Activated CD4-positive, alpha-beta memory T cell treated with anti-CD3 and anti-CD28 coated beads, Interleukin-2, amount 10 ng/mL, durations not matched to agents 7 days and 5 days (primary cell): ENCODE data around the gene KRT86. TPM values are rescaled to one million over a fixed set of nuclear protein-coding genes. Genes with fewer than 3 reads are reported as not detected.
"Not testable (repeated sequence)": the region's sequence is repeated elsewhere in the genome, so short reads cannot be mapped to it uniquely, and the experiment has no call there.

ENCODE experiments used
- CTCF ChIA-PET: fragments of 350-600 bp; sonication (Branson Sonifier 250); formaldehyde crosslinking; loops from one replicate; lab custom pipeline; 2021; ENCODE audit warnings: antibody characterized with exemption, inconsistent platforms; lab: Charles Lee
- POLR2A ChIA-PET: fragments of 350-600 bp; sonication (Branson Sonifier 250); formaldehyde crosslinking; loops from one replicate; lab custom pipeline; 2021; ENCODE audit warnings: antibody characterized with exemption; lab: Charles Lee
- DNase-seq: peaks from one replicate; pipeline ENCODE4 v3.0.0-alpha.2; 2020
- H3K27ac Mint-ChIP-seq: one replicate; pipeline ENCODE4 v1.8.0; 2021; ENCODE audit warnings: mild to moderate bottlenecking, mixed read lengths
- H3K27me3 Mint-ChIP-seq: one replicate; pipeline ENCODE4 v1.8.0; 2021; ENCODE audit warnings: mixed read lengths
- H3K36me3 Mint-ChIP-seq: one replicate; pipeline ENCODE4 v1.8.0; 2021; ENCODE audit warnings: low read depth, mixed read lengths
- H3K4me1 Mint-ChIP-seq: one replicate; pipeline ENCODE4 v1.8.0; 2021; ENCODE audit warnings: mixed read lengths
- H3K4me3 Mint-ChIP-seq: one replicate; pipeline ENCODE4 v1.8.0; 2021; ENCODE audit warnings: mild to moderate bottlenecking, mixed read lengths
- H3K9me3 Mint-ChIP-seq: one replicate; pipeline ENCODE4 v1.8.0; 2021; ENCODE audit warnings: mixed read lengths
- total RNA-seq, 2 experiments: library from RNA; stranded (reverse); gene quantifications; one replicate each; pipeline ENCODE4 v1.2.3, GENCODE V29; 2021

Gene KRT86
- total RNA-seq, 2 experiments from 2014 or later: 0.23 to 0.30 TPM

GRCh38 chr12:52249511-52250047 is 24.9 kb upstream of the KRT86 start:
- POLR2A ChIA-PET: no interaction called here
- Mint-ChIP-seq H3K27me3 (peaks cover 5% of the 10 kb centered on the region), H3K4me1 (peaks cover 75% of the 10 kb centered on the region), H3K4me3 (no peak overlapping the region), H3K9me3 (peaks cover 2% of the 10 kb centered on the region), H3K36me3 (peaks cover 17% of the 10 kb centered on the region), H3K27ac (peak overlapping the region; percentile 10)
- CTCF ChIA-PET: no interaction called here
- DNase-seq: no peak

GRCh38 chr12:52250048-52250990 is 24.1 kb upstream of the KRT86 start:
- POLR2A ChIA-PET: interaction anchor here (2.9 kb wide), 1 partner anchor 13 kb away, joined by 16 read pairs; no protein-coding TSS in a partner anchor
- peaks cover 69% of the 10 kb centered on the region for H3K4me1 Mint-ChIP-seq

GRCh38 chr12:52251367-52252051 is 22.9 kb upstream of the KRT86 start:
- Mint-ChIP-seq H3K27me3 (peaks cover 23% of the 10 kb centered on the region), H3K27ac (peak overlapping the region; percentile 98), H3K36me3 (peaks cover 17% of the 10 kb centered on the region), H3K9me3 (peaks cover 2% of the 10 kb centered on the region), H3K4me1 (peaks cover 57% of the 10 kb centered on the region), H3K4me3 (no peak overlapping the region)
- POLR2A ChIA-PET: interaction anchor here (0.6 to 2.9 kb wide), 6 partner anchors 14 to 1706 kb away, joined by 3 to 16 read pairs (median 3); no protein-coding TSS in a partner anchor
- peak; percentile 56 for DNase-seq
- CTCF ChIA-PET: interaction anchor here (0.6 to 2.3 kb wide), 15 partner anchors 8 to 1078 kb away, joined by 3 to 22 read pairs (median 4); partner anchors contain the start of gene KRT86

More at GRCh38 chr12:52250048-52250990, 24.1 kb upstream of the KRT86 start:
- H3K36me3 Mint-ChIP-seq: peaks cover 17% of the 10 kb centered on the region
- CTCF ChIA-PET: interaction anchor here (1.3 to 2.3 kb wide), 4 partner anchors 13 to 57 kb away, joined by 5 to 22 read pairs (median 12); no protein-coding TSS in a partner anchor
- no peak overlapping the region for H3K4me3 Mint-ChIP-seq
- peak overlapping the region; percentile 10 for H3K27ac Mint-ChIP-seq
- peaks cover 12% of the 10 kb centered on the region for H3K27me3 Mint-ChIP-seq
- H3K9me3 Mint-ChIP-seq: peaks cover 2% of the 10 kb centered on the region
- DNase-seq: no peak

- H3K27ac Mint-ChIP-seq: peak overlapping the region; percentile 98
- not testable (repeated sequence) for H3K9me3 Mint-ChIP-seq, H3K4me3 Mint-ChIP-seq
- DNase-seq: peak; percentile 27
- peaks cover 17% of the 10 kb centered on the region for H3K36me3 Mint-ChIP-seq
- H3K4me1 Mint-ChIP-seq: peaks cover 50% of the 10 kb centered on the region
- H3K27me3 Mint-ChIP-seq: peaks cover 30% of the 10 kb centered on the region
- POLR2A ChIA-PET: interaction anchor here (0.6 to 2.9 kb wide), 7 partner anchors 8 to 1707 kb away, joined by 3 to 16 read pairs (median 3); no protein-coding TSS in a partner anchor
- CTCF ChIA-PET: interaction anchor here (0.7 to 2.3 kb wide), 11 partner anchors 9 to 109 kb away, joined by 3 to 22 read pairs (median 5); partner anchors contain the start of gene KRT86
Observed at GRCh38 chr12:52252175-52252615, 22.2 kb upstream of the KRT86 start.

GRCh38 chr12:52252728-52253343 is 21.6 kb upstream of the KRT86 start:
- no peak for DNase-seq
- Mint-ChIP-seq H3K27me3 (peaks cover 36% of the 10 kb centered on the region), H3K36me3 (peaks cover 17% of the 10 kb centered on the region), H3K4me3 (no peak overlapping the region), H3K9me3 (peaks cover 2% of the 10 kb centered on the region), H3K27ac (peak overlapping the region; percentile 98), H3K4me1 (peaks cover 44% of the 10 kb centered on the region)
- POLR2A ChIA-PET: interaction anchor here (1.5 to 2.9 kb wide), 2 partner anchors 9 to 15 kb away, joined by 4 to 16 read pairs; no protein-coding TSS in a partner anchor
- CTCF ChIA-PET: interaction anchor here (0.9 to 2.3 kb wide), 3 partner anchors 25 to 95 kb away, joined by 3 to 22 read pairs (median 6); no protein-coding TSS in a partner anchor

GRCh38 chr12:52253391-52254179 is 20.9 kb upstream of the KRT86 start:
- Mint-ChIP-seq H3K4me1 (peaks cover 40% of the 10 kb centered on the region), H3K27me3 (peaks cover 40% of the 10 kb centered on the region), H3K9me3 (peaks cover 2% of the 10 kb centered on the region), H3K27ac (peak overlapping the region; percentile 98), H3K36me3 (peaks cover 17% of the 10 kb centered on the region), H3K4me3 (no peak overlapping the region)
- POLR2A ChIA-PET: interaction anchor here (1.5 to 2.9 kb wide), 3 partner anchors 10 to 16 kb away, joined by 4 to 16 read pairs (median 6); no protein-coding TSS in a partner anchor
- no peak for DNase-seq
- CTCF ChIA-PET: interaction anchor here (0.9 kb wide), 1 partner anchor 26 kb away, joined by 3 read pairs; no protein-coding TSS in a partner anchor

- H3K36me3 Mint-ChIP-seq: peaks cover 16% of the 10 kb centered on the region
- POLR2A ChIA-PET: interaction anchor here (2.1 kb wide), 1 partner anchor 10 kb away, joined by 6 read pairs; no protein-coding TSS in a partner anchor
- H3K27ac Mint-ChIP-seq: no peak overlapping the region
- CTCF ChIA-PET: no interaction called here
- H3K4me3 Mint-ChIP-seq: no peak overlapping the region
- H3K4me1 Mint-ChIP-seq: peaks cover 39% of the 10 kb centered on the region
- peaks cover 2% of the 10 kb centered on the region for H3K9me3 Mint-ChIP-seq
- H3K27me3 Mint-ChIP-seq: peaks cover 45% of the 10 kb centered on the region
- no peak for DNase-seq
Observed at GRCh38 chr12:52254180-52254964, 20.1 kb upstream of the KRT86 start.

- CTCF ChIA-PET: no interaction called here
- no peak overlapping the region for H3K27ac Mint-ChIP-seq
- H3K9me3 Mint-ChIP-seq: peaks cover 2% of the 10 kb centered on the region
- peaks cover 9% of the 10 kb centered on the region for H3K36me3 Mint-ChIP-seq
- peaks cover 37% of the 10 kb centered on the region for H3K4me1 Mint-ChIP-seq
- POLR2A ChIA-PET: interaction anchor here (2.1 kb wide), 1 partner anchor 11 kb away, joined by 6 read pairs; no protein-coding TSS in a partner anchor
- DNase-seq: no peak
- peaks cover 47% of the 10 kb centered on the region for H3K27me3 Mint-ChIP-seq
- no peak overlapping the region for H3K4me3 Mint-ChIP-seq
Observed at GRCh38 chr12:52254965-52255751, 19.3 kb upstream of the KRT86 start.

GRCh38 chr12:52255926-52256583 is 18.4 kb upstream of the KRT86 start:
- DNase-seq: no peak

More at GRCh38 chr12:52255926-52256583, 18.4 kb upstream of the KRT86 start:
- H3K27me3 Mint-ChIP-seq: peaks cover 56% of the 10 kb centered on the region
- peaks cover 2% of the 10 kb centered on the region for H3K9me3 Mint-ChIP-seq
- peak overlapping the region; percentile 10 for H3K27ac Mint-ChIP-seq
- H3K36me3 Mint-ChIP-seq: peaks cover 8% of the 10 kb centered on the region
- H3K4me1 Mint-ChIP-seq: peaks cover 42% of the 10 kb centered on the region
- POLR2A ChIA-PET: interaction anchor here (2.1 kb wide), 1 partner anchor 12 kb away, joined by 6 read pairs; no protein-coding TSS in a partner anchor
- CTCF ChIA-PET: interaction anchor here (0.8 to 0.9 kb wide), 2 partner anchors 23 to 34 kb away, joined by 3 read pairs; no protein-coding TSS in a partner anchor
- H3K4me3 Mint-ChIP-seq: no peak overlapping the region
